Epithelial cell of proximal tubule (primary cell): Measurements from ENCODE around the gene JMJD7. TPM values are rescaled to one million over a fixed set of nuclear protein-coding genes. Genes with fewer than 3 reads are reported as not detected.

ENCODE experiments used
- DNase-seq: peaks from one replicate; pipeline ENCODE4 v3.0.0-alpha.2; 2011; ENCODE audit warnings: low read depth
- H3K4me3 ChIP-seq: 2 replicates; pipeline ENCODE4 v1.5.1; 2011; ENCODE audit warnings: low read depth, mild to moderate bottlenecking, low read length
- total RNA-seq: library from RNA; depleted of rRNA; stranded (reverse); fragments of >200 nt; gene quantifications from 2 replicates; pipeline ENCODE4 v1.2.3, GENCODE V29; 2015
- TF ChIP-seq, protein P1 (sequence below): conservative IDR thresholded peaks from 2 replicates; pipeline ENCODE4 v1.5.1; 2012; ENCODE audit warnings: low read depth, mild to moderate bottlenecking, low read length

Gene JMJD7
- total RNA-seq, 1 donor from 2014 or later = 6.6 TPM

DNA sequence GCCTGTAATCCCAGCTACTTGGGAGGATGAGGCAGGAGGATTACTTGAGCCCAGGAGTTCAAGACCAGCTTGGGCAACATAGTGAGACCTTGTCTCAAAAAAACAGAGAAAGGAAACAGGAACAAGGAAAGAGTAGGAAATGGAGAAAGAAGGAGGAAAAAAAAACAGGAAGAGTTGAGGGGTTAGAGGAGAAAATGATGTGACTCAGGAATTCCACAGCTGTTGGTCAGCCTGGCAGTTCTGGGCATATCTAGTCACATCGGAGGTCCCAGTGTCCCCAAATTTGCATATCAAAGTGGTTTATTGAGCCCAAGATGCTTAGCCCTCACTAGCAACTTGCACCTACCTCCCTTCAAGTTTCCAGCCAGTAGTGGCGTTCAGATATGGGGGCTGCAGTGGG is 18.8 kb upstream of the JMJD7 start:
- DNase-seq = no peak
- H3K4me3 ChIP-seq = no peak overlapping the region
- TF ChIP-seq, protein P1, sequence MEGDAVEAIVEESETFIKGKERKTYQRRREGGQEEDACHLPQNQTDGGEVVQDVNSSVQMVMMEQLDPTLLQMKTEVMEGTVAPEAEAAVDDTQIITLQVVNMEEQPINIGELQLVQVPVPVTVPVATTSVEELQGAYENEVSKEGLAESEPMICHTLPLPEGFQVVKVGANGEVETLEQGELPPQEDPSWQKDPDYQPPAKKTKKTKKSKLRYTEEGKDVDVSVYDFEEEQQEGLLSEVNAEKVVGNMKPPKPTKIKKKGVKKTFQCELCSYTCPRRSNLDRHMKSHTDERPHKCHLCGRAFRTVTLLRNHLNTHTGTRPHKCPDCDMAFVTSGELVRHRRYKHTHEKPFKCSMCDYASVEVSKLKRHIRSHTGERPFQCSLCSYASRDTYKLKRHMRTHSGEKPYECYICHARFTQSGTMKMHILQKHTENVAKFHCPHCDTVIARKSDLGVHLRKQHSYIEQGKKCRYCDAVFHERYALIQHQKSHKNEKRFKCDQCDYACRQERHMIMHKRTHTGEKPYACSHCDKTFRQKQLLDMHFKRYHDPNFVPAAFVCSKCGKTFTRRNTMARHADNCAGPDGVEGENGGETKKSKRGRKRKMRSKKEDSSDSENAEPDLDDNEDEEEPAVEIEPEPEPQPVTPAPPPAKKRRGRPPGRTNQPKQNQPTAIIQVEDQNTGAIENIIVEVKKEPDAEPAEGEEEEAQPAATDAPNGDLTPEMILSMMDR = no peak

GRCh38 chr15:41809526-41810220 is 18.2 kb upstream of the JMJD7 start:
- no peak for DNase-seq
- H3K4me3 ChIP-seq = no peak overlapping the region
- TF ChIP-seq, protein P1 = no peak

GRCh38 chr15:41810651-41811431 is 17.1 kb upstream of the JMJD7 start:
- H3K4me3 ChIP-seq = no peak overlapping the region
- TF ChIP-seq, protein P1 = no peak
- no peak for DNase-seq

DNA sequence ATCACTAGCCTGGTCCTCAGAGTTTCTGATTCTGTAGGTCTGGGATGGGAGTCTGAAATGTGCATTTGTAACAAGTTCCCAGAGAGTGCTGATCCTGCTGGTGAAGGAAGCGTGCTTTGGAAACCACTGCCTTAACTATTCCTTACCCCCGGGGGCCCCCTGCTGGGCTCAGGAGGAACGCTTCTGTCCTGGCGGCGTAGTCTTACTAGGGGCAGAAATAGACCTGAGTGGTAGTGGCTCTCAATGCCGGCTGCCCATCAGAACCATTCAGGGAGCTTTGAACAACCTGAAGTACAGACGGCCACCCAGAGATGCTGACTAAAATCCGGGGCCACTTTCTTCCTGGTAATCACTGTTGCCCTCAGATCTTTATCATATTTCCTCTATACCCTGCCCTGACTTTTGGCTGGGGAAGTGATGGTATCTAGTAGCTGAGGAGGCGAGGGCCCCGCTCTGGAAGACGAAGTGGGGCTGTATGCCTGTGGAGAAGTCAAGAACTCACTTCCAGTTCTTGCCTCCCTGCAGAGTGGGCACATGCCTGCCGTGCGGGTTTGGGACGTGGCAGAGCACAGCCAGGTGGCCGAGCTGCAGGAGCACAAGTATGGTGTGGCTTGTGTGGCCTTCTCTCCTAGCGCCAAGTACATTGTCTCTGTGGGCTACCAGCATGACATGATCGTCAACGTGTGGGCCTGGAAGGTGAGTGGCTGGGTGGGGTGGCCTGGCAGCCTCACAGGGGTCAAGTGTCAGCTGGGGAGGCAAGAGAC is 16.3 kb upstream of the JMJD7 start:
- TF ChIP-seq, protein P1 = peak; percentile 98
- DNase-seq = no peak
- no peak overlapping the region for H3K4me3 ChIP-seq

DNA sequence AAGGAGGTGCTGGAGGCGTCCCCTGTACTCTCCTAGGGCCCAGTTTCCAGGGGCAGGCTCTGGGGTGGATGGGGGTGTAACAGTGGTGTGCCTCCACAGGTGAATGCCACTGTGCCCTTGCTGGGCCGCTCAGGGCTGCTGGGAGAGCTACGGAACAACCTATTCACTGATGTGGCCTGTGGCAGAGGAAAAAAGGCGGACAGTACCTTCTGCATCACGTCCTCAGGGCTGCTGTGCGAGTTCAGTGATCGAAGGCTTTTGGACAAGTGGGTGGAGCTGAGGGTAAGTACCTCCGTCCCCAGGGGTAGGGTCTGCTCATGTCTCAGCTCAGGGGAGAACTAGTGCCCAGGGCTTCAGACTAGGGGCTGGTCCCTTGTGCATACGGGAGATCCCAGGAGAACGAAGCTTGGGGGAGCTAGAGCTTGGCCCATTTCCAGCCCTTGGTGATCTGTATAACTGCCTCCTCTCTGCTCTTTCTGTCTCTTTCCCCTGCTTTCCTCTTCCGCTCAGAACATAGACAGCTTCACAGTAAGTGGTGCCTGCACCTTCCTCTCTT is 15.0 kb upstream of the JMJD7 start:
- no peak overlapping the region for H3K4me3 ChIP-seq
- TF ChIP-seq, protein P1 = no peak
- no peak for DNase-seq

DNA sequence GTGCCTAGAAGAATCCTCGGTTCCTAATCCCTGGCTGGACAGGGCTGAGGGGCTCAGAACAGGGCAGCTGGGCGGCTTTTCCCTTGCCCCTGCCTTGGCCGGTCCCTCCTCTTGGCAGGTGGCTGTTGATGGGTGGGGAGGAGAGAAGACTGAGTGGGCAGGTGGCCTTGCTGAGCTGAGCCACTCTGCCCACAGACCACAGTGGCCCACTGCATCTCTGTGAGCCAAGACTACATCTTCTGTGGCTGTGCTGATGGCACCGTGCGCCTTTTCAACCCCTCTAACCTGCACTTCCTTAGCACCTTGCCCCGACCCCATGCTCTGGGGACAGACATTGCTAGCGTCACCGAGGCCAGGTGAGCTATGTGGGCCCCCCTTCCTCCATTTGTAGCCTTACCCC is 14.5 kb upstream of the JMJD7 start:
- TF ChIP-seq, protein P1 = no peak
- no peak overlapping the region for H3K4me3 ChIP-seq
- DNase-seq = no peak
